HG03159 (cell line): ENCODE data around the gene DYRK1B.
"Not testable (repeated sequence)": the region's sequence is repeated elsewhere in the genome, so short reads cannot be mapped to it uniquely, and the experiment has no call there.

Source experiments
- ATAC-seq: cut with Tn5 transposase; IDR thresholded peaks from one replicate; pipeline ENCODE4 v1.9.1; 2021; ENCODE audit warnings: mild to moderate bottlenecking, moderate library complexity; ENCODE audit not compliant: unreplicated experiment

The DYRK1B gene

DNA sequence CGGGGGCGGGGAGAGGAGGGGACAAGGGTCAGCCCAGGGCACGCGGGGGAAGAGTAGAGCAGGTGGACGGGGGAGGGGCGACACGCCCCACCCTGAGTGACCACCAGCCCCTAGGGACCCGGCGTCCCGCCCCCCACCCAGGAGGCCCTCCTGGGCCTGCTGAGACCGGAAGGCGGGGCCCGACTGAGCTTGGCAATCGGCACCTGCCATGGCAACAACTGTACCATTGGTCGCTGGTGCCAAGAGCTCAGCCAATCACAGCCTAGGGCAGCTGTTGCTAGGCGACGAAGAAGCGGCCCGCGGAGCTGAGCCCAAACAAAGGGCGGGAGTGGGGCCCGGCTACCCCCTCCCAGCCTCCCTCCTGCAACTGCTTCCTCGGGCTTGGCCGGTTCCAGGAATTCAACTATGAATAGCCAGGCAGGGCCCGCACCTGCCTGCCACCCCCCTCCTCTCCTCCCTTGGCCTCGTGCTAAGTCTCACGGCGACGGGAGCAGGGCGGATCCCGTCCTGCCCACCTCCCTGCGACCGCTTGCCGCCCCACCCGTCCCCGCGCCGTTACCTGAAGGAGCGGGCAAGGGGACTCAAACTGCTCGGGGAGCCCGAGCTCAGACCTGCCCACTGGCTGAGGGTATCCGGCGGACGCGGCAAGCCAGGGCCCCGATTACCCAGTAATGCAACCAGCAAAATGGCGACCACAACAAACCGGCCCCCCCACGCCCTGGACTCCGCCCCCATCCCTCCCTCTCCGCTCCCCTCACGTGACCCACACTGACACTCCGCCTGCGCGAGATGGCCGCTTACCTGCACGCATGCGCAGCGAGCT, at the start of gene DYRK1B:
TSS of gene DYRK1B (minus strand) at position 699 of the 823 bp plus-strand sequence. CDS start 2,295 bp downstream, outside the sequence.
- ATAC-seq, result peak; percentile 88

DNA sequence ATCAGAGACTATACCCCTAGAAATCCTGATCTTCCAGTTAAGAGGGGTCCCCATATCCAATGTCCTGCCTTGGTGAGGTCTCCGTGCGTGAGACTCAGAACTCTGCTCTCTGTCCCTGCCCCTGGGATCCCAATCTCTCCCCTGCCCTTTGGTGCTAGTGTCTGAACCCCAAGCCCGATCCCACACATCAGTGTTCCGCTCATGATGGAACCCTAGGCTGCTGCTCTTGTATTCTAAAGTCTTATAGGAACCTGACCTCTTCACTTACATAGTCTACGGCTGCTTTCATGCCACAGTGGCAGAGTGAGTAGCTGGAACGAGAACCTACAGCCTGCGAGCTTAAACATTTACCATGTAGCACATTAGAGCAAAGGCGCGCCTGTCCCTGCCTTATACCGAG, 48.7 kb upstream of the DYRK1B start:
- not testable (repeated sequence) for ATAC-seq

GRCh38 chr19:39881495-39882110, 47.6 kb upstream of the DYRK1B start:
- not testable (repeated sequence) for ATAC-seq

GRCh38 chr19:39880241-39880640, 46.3 kb upstream of the DYRK1B start:
- not testable (repeated sequence) for ATAC-seq

DNA sequence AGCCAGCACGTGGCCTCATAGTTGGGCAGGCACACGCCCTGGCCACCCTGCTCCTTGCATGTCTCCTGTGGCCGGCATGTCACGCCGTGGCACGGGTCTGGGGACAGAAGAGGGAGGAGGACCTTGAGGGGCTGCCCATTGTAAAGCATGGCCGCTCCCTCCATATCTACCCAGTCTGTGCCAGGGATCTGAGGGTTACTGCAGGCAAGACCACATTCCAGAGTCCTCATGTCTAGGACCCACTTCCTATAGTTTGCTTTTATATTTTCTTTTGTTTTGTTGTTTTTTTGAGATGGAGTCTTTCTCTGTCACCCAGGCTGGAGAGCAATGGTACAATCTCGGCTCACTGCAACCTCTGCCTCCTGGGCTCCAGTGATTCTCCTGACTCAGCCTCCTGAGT, 45.8 kb upstream of the DYRK1B start:
- ATAC-seq, result not testable (repeated sequence)

GRCh38 chr19:39878866-39879265, 44.9 kb upstream of the DYRK1B start:
- ATAC-seq, result not testable (repeated sequence)

DNA sequence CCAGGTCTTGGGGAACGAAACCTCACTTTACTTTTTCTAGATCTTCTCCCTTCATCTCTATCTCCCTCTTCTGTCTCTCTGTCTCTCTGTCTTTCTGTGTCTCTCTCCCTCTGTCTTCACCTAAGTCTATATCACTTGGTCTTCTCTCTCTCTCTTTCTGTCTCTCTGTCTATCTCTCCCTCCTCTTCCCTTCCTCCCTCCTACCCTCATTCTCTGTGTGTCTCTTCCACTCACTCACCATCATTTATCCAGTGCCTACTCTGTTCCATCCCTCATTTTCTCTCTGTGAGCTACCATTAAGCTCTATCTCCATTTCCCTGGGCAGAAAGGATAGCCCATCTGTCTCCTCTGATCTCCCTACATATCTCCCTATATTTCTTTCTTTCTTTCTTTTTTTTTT, 44.4 kb upstream of the DYRK1B start:
- no peak for ATAC-seq

DNA sequence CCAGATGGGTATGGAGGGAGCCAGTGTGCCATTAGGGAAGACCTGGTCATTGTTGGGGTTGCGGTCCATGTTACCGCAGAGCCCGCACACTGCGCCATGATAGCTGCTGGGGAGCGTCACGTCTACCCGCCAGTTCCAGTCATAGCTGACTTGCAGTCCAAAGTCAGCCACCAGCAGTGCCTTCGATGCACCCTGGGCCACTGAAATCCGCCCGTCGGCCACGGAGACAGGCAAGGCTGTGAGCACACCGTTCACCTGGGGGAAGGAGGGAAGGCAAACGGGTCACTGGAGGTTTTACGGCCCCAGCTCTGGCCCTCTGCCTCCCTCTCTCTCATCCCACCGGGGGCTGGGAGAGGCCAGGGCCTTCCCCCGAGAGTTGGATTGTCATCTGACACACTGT, 44.0 kb upstream of the DYRK1B start:
- ATAC-seq, result not testable (repeated sequence)

DNA sequence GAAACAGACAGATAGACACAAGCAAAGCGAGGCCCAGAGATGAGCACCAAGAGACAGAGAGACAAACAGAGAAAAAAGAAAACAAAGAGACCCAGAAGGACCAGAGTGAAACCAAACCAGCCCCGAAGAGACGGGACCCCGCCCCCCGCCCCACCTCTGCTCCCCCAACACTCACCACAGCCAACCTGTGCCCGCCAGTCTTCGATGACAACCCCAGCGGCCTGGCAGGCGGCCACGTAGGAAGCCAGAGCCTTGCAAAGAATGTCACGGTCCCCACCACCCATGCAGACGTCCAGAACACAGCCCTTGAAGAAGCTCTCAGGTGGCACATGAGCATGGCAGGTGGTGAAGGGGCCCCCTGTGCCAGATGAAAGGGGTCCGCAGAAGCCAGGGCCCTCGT, 43.5 kb upstream of the DYRK1B start:
- ATAC-seq, result not testable (repeated sequence)

- ATAC-seq, result not testable (repeated sequence)
Observed at GRCh38 chr19:39876486-39876885, 42.5 kb upstream of the DYRK1B start.

- not testable (repeated sequence) for ATAC-seq
Observed at GRCh38 chr19:39875401-39875864, 41.5 kb upstream of the DYRK1B start.

- ATAC-seq, result no peak
Observed at GRCh38 chr19:39874404-39874803, 40.4 kb upstream of the DYRK1B start.

DNA sequence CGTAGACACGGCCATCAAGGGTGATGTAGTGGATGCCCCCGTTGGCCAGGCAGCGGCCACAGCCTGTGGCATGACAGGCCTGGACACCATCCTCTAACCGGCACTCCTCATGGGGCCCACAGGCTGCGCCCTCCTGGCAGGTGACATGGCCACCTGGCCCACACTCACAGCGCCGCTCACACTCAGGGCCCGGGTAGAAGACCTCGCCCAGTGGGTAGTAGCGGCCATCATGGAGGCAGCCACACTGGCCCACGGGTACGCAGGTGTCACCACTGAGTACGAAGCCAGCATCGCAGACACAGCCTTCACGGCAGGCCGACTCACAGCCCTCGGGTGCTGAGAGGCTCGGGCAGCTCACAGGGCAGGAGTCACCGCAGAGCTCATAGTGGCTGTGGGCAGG, 39.4 kb upstream of the DYRK1B start:
- no peak for ATAC-seq

- ATAC-seq, result no peak
Observed at GRCh38 chr19:39871886-39872866, 38.2 kb upstream of the DYRK1B start.

GRCh38 chr19:39871362-39871761, 37.4 kb upstream of the DYRK1B start:
- ATAC-seq, result no peak

GRCh38 chr19:39870171-39870971, 36.4 kb upstream of the DYRK1B start:
- no peak for ATAC-seq

- no peak for ATAC-seq
Observed at GRCh38 chr19:39867952-39868351, 34.0 kb upstream of the DYRK1B start.

- no peak for ATAC-seq
Observed at GRCh38 chr19:39867133-39867532, 33.2 kb upstream of the DYRK1B start.

DNA sequence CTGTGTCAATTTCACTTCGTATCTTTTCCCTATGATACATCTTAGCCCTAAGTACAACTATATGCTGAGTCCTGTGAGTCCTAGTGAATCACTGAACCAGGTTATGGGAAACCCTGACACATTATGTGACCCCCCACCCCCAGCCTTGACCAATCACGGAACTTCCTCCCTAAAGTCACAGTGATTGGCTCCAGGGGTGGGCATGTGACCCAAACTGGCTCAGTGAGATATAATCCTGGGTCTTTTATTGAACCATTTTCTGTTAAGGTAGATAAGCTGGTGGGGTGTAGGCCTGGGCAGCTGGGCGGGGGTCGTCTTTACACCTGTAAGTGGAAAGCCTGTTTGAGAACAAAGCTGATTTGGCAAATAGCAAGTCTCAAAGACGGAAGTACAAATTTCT, 32.0 kb upstream of the DYRK1B start:
- ATAC-seq, result no peak

DNA sequence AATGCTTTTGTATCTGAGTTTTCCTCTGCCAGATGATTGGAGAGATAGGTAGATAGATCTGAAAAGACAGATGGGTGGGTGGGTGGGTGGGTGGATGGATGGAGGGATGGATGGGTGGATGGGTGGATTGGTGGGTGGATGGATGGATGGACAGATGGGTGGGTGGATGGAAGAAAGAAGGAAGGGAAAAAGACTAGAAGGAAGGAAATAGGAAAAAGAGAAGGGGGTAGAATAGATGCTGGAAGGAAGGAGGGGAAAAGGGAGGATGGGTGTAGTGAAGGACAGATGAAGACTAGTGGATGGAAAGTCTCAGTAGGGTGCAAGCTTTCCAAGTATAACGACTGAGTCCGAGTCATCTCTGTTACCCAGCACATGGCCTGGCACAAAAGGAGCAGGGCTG, 31.2 kb upstream of the DYRK1B start:
- ATAC-seq, result no peak
